GM12864 (cell line): ENCODE measurements around the gene TRAPPC11.

Experiments
- DNase-seq: peaks from one replicate; pipeline ENCODE4 v3.0.0-alpha.2; 2011; ENCODE audit warnings: low read depth
- H3K4me3 ChIP-seq: 2 replicates; pipeline ENCODE4 v1.5.1; 2011; ENCODE audit warnings: mild to moderate bottlenecking, low read depth, low read length, control low read depth
- CTCF ChIP-seq: IDR thresholded peaks from 2 replicates; pipeline ENCODE4 v1.5.1; 2011; ENCODE audit warnings: low read depth, mild to moderate bottlenecking, moderate library complexity, low read length, control low read depth, inconsistent platforms; ENCODE audit errors: missing control alignments

TRAPPC11 gene

GRCh38 chr4:183738961-183739360, 79.9 kb downstream of the TRAPPC11 start:
- TF ChIP-seq CTCF, result no peak
- DNase-seq, result no peak
- no peak overlapping the region for H3K4me3 ChIP-seq

GRCh38 chr4:183746305-183747229, 87.5 kb downstream of the TRAPPC11 start:
- H3K4me3 ChIP-seq, result no peak overlapping the region
- no peak for DNase-seq
- no peak for TF ChIP-seq CTCF

GRCh38 chr4:183747380-183747779, 88.3 kb downstream of the TRAPPC11 start:
- no peak for TF ChIP-seq CTCF
- H3K4me3 ChIP-seq, result no peak overlapping the region
- DNase-seq, result no peak

GRCh38 chr4:183747931-183748670, 89.0 kb downstream of the TRAPPC11 start:
- TF ChIP-seq CTCF, result no peak
- DNase-seq, result no peak
- no peak overlapping the region for H3K4me3 ChIP-seq

- DNase-seq, result no peak
- no peak for TF ChIP-seq CTCF
- no peak overlapping the region for H3K4me3 ChIP-seq
Observed at GRCh38 chr4:183751106-183751505, 92.0 kb downstream of the TRAPPC11 start.

GRCh38 chr4:183755596-183755995, 96.5 kb downstream of the TRAPPC11 start:
- no peak overlapping the region for H3K4me3 ChIP-seq
- DNase-seq, result no peak
- no peak for TF ChIP-seq CTCF
